Subcutaneous abdominal adipose tissue (tissue), 5 donors: ENCODE measurements around the gene PEX11G.
"Not testable (repeated sequence)": the region's sequence is repeated elsewhere in the genome, so short reads cannot be mapped to it uniquely, and the experiment has no call there.

Experiments used
- H3K27ac ChIP-seq: one replicate; pipeline ENCODE4 v1.7.0; 2013; ENCODE audit warnings: low read depth, mild to moderate bottlenecking, inconsistent platforms, low read length, moderate library complexity
- H3K27me3 ChIP-seq, 5 donors: one replicate each; pipeline ENCODE4 v1.7.0; 2013; ENCODE audit warnings: low read length in 5 of 5, inconsistent platforms in 1 of 5; ENCODE audit not compliant: control insufficient read depth in 5 of 5, insufficient read depth in 4 of 5
- H3K36me3 ChIP-seq, 5 donors: one replicate each; pipeline ENCODE4 v1.7.0; 2013; ENCODE audit warnings: low read length in 5 of 5; ENCODE audit not compliant: control insufficient read depth in 5 of 5, insufficient read depth in 5 of 5
- H3K4me1 ChIP-seq, 5 donors: one replicate each; pipeline ENCODE4 v1.7.0; 2013; ENCODE audit warnings: low read length in 5 of 5, mild to moderate bottlenecking in 3 of 5, moderate library complexity in 1 of 5; ENCODE audit not compliant: control insufficient read depth in 5 of 5, insufficient read depth in 5 of 5
- H3K4me3 ChIP-seq, 5 donors: one replicate each; pipeline ENCODE4 v1.7.0; 2013; ENCODE audit warnings: low read length in 5 of 5, low read depth in 1 of 5
- H3K9ac ChIP-seq, 5 donors: one replicate each; pipeline ENCODE4 v1.7.0; 2013; ENCODE audit warnings: low read length in 5 of 5, mild to moderate bottlenecking in 4 of 5, moderate library complexity in 3 of 5
- H3K9me3 ChIP-seq, 5 donors: one replicate each; pipeline ENCODE4 v1.7.0; 2013; ENCODE audit warnings: low read length in 5 of 5; ENCODE audit not compliant: control insufficient read depth in 5 of 5
- donor health status: healthy.
- donor health status: healthy.
- donor health status: healthy.
- donor health status: healthy.
- donor health status: healthy.

Gene PEX11G

DNA sequence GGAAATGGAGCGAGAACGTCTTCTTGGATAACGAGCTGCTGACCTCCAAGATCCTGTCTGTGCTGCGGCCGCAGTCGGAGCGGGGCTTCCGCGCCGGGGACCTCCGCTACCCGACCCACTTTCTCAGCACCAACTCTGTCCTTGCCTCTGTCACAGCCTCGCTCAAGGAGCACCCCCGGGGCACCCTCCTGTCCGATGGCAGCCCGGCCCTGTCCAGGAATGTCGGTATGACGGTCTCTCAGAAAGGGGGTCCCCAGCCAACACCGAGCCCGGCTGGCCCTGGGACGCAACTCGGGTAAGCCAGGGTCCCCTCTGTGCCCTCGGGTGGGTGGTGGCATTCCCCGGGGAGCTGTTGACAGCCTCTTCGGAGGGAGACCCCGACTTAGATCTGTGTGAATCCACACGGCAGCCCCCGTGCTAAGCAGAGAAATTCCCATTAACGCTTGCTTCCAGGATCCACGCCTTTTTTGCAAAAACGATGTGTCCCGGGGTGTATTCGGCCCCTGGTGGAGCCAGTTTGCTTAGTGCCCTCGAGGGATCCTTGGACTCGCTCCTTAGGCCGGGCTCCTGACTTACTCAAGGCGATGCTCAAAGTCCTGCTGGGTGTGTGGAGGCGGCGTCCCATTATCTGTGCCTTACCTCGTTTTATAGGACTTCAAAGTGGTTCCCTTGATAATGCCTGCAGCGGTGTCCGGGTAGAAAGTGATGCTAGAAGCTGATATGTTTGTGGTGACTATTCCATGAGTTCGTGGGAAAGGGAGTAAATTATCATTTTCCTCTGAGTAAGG lies 48.5 kb downstream of the PEX11G start:
- no peaks in the 10 kb centered on the region for H3K9me3 ChIP-seq

DNA sequence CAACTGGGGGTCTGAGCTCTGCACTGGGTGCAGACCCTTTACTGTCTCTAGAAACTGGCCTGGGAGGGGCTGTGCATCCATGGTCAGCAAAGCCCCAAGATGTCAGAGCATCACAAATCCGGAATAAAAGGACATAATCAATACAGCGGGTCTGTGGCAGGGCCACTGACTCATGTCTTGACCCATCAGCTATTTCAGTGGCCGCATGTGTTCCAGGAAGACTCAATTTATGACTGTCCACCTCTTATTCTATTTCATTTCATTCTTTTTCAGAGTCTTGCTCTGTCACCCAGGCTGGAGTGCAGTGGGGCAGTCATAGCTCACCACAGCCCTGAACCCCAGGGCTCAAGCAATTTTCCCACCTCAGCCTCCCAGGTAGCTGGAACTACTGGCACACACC lies 53.2 kb downstream of the PEX11G start:
- Histone ChIP-seq H3K9ac (no peak overlapping the region), H3K4me3 (no peak overlapping the region), H3K36me3 (peaks cover 0 to 13% (median 8%) of the 10 kb centered on the region in 5 donors), H3K27ac (no peak overlapping the region), H3K4me1 (no peaks in the 10 kb centered on the region), H3K9me3 (no peaks in the 10 kb centered on the region), H3K27me3 (no peaks in the 10 kb centered on the region)

More for the DNA sequence above, 48.5 kb downstream of the PEX11G start:
- Histone ChIP-seq H3K27me3 (no peaks in the 10 kb centered on the region), H3K9ac (no peak overlapping the region), H3K4me3 (no peak overlapping the region), H3K36me3 (peaks cover 0 to 51% (median 45%) of the 10 kb centered on the region in 5 donors), H3K27ac (no peak overlapping the region), H3K4me1 (peaks cover 0 to 8% (median 5%) of the 10 kb centered on the region in 5 donors)

DNA sequence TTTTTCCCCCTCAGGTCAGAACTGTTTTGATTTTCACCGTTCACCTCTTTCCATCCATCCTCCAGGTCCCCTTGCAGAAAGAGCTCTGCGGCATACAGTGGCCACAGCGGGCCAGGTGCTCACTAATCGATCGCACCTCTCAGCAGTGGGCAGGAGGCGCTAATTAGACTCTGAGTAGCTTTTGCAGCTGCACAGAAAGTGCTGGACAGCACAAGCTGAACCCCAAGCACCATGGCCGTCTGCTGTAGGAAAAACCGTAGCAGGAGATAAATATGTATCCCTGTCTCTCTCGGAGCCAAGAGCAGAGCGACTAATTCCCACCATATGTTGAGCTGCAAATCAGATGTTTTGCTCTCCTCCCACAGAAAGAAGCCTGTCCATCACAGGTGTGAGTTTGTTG lies 54.4 kb downstream of the PEX11G start:
- Histone ChIP-seq H3K4me3 (no peak overlapping the region), H3K9ac (no peak overlapping the region), H3K4me1 (no peaks in the 10 kb centered on the region), H3K27ac (no peak overlapping the region), H3K27me3 (no peaks in the 10 kb centered on the region), H3K9me3 (no peaks in the 10 kb centered on the region), H3K36me3 (peaks cover 0 to 7% (median 0%) of the 10 kb centered on the region in 5 donors)

DNA sequence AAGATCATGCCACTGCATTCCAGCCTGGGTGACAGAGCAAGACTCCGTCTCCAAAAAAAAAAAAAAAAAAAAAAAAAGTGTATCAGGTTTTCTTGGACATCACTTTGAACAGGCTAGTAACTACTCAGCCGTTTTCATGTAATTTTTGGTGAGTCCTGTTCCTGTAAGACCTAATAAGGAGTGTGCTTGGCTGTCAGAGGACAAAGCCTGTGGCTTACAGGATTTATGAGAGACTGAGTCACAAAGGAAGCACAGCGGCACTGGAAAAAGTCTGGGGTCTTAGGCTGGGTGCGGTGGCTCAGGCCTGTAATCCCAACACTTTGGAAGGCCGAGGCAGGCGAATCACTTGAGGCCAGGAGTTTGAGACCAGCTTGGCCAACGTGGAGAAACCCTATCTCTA lies 55.4 kb downstream of the PEX11G start:
- H3K27me3 ChIP-seq, H3K9ac ChIP-seq, H3K4me3 ChIP-seq, H3K4me1 ChIP-seq, H3K9me3 ChIP-seq, H3K27ac ChIP-seq: not testable (repeated sequence)
- H3K36me3 ChIP-seq: peaks cover 0 to 11% (median 0%) of the 10 kb centered on the region in 5 donors

DNA sequence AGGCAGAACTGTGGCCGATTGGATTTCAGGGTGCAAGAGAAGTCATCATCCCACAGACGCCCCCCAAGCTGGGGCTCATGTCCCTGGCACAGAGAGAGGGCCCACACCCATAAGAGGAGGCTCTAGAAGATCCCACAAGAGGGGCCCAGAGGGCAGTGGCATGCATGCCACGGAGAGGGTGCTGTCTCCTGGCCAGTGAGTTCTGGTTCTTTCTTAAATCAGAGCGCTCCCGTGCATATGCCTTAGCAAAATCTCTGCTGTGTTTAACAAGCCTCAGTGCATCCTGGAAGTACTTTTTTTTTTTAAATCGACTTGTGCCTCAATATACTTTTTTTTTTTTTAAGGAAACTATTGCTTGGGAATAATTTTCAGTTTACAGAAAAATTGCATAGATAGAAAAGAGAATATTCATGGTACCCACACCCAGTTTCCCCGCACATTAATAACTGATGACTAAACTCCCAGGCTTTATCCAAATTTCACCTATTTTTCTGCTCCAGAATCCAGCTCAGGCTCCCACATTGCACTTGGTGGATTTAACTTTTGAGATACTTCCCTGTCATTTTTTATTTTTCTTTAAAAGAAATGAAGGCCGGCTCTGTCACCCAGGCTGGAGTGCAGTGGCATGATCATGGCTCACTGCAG lies 59.1 kb downstream of the PEX11G start:
- no peak overlapping the region for H3K9ac ChIP-seq
- H3K9me3 ChIP-seq: no peaks in the 10 kb centered on the region
- no peaks in the 10 kb centered on the region for H3K27me3 ChIP-seq
- H3K27ac ChIP-seq: no peak overlapping the region
- no peaks in the 10 kb centered on the region for H3K4me1 ChIP-seq
- no peak overlapping the region for H3K4me3 ChIP-seq
- peaks cover 0 to 9% (median 2%) of the 10 kb centered on the region in 5 donors for H3K36me3 ChIP-seq

DNA sequence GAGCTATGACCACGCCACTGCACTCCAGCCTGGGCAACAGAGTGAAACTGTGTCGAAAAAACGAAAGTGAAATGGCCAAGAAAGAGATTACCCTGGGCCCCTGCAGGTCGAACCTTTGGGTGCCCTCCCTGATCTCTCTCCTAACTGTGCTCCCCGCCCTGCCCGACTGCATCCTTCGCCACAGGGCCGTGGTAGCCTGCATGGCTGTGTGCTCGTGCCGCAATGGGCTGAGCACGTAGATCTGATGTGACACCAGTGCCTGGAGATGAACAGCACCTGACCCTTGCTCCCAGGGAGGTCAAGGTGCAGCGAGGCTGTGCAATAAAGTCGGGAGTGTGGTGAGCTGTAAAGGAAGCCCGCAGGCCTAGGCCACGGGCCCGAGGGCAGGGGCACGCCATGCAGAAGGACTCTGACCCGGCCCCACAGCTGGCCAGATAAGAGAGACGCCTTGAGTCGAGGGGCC lies 60.2 kb downstream of the PEX11G start:
- no peaks in the 10 kb centered on the region for H3K4me1 ChIP-seq
- no peaks in the 10 kb centered on the region for H3K9me3 ChIP-seq
- H3K27ac ChIP-seq: no peak overlapping the region
- no peak overlapping the region for H3K4me3 ChIP-seq
- no peak overlapping the region for H3K9ac ChIP-seq
- H3K27me3 ChIP-seq: no peaks in the 10 kb centered on the region
- peaks cover 0 to 9% (median 2%) of the 10 kb centered on the region in 5 donors for H3K36me3 ChIP-seq

DNA sequence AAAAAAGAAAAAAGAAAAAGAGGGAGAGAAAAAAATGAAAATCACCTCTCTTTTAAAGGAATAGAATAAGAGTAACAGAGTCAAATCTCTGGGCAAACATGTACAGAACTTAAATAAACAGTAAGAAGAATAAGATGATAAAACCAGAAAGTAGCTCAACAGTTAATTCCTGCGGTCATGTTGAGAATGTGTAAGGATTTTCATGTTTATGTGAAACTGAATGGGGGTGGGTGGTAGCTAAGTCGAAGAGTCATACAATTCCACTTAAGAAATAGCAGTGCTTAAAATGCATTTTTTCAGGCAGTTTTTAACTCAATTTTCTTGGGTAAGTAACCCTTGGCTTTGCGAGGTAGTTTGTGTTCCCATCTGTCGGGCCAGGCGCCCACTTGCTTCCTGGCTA lies 60.9 kb downstream of the PEX11G start:
- Histone ChIP-seq H3K4me1 (no peaks in the 10 kb centered on the region), H3K36me3 (peaks cover 0 to 14% (median 3%) of the 10 kb centered on the region in 5 donors), H3K4me3 (no peak overlapping the region), H3K27me3 (no peaks in the 10 kb centered on the region), H3K9ac (no peak overlapping the region), H3K9me3 (no peaks in the 10 kb centered on the region), H3K27ac (no peak overlapping the region)

DNA sequence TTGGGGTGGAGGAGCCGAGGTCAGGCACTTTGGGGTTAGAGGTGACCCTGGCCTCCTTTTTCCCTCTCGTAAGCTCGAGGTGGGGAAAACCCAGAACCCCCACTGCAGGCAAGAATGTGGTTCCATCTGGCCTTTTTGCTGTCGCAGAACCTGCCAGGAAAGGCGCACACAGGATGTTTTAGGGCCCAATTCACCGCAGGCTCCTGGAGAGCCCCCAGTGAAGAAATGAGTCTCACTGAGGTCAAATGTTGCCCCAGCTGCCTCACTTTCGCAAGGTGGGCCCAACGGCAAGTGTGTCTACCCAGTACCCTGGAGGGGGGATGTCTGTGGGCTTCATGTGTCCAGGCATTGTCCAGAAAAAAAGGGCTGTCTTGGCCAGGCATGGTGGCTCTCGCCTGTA lies 61.8 kb downstream of the PEX11G start:
- H3K4me1 ChIP-seq: no peaks in the 10 kb centered on the region
- peaks cover 0 to 20% (median 4%) of the 10 kb centered on the region in 5 donors for H3K36me3 ChIP-seq
- no peaks in the 10 kb centered on the region for H3K9me3 ChIP-seq
- H3K9ac ChIP-seq: no peak overlapping the region
- H3K27me3 ChIP-seq: no peaks in the 10 kb centered on the region
- H3K27ac ChIP-seq: no peak overlapping the region
- no peak overlapping the region for H3K4me3 ChIP-seq
